Fibroblast of lung (primary cell): Measurements from ENCODE around the gene MYLK3. TPM values are rescaled to one million over a fixed set of nuclear protein-coding genes. Genes with fewer than 3 reads are reported as not detected.

Source experiments
- DNase-seq, 2 donors: peaks; one replicate each; pipeline versions ENCODE4 v3.0.0 to v3.0.0-alpha.2; 2010; ENCODE audit warnings: low read depth in 2 of 2
- H2AFZ ChIP-seq: 2 replicates; pipeline ENCODE4 v1.5.1; 2012; ENCODE audit warnings: low read length, control low read depth, inconsistent platforms
- H3K27ac ChIP-seq: 2 replicates; pipeline ENCODE4 v1.5.1; 2011; ENCODE audit warnings: low read length, control low read depth; ENCODE audit not compliant: insufficient read depth
- H3K27me3 ChIP-seq: 2 replicates; pipeline ENCODE4 v1.5.1; 2011; ENCODE audit warnings: mild to moderate bottlenecking, low read length; ENCODE audit not compliant: control insufficient read depth, insufficient read depth
- H3K36me3 ChIP-seq: 2 replicates; pipeline ENCODE4 v1.5.1; 2011; ENCODE audit warnings: low read length; ENCODE audit not compliant: control insufficient read depth, insufficient read depth
- H3K4me1 ChIP-seq: 2 replicates; pipeline ENCODE4 v1.5.1; 2011; ENCODE audit warnings: low read length; ENCODE audit not compliant: control insufficient read depth, insufficient read depth; ENCODE audit errors: extremely low read depth
- H3K4me2 ChIP-seq: 2 replicates; pipeline ENCODE4 v1.5.1; 2011; ENCODE audit warnings: low read length, control low read depth; ENCODE audit not compliant: insufficient read depth; ENCODE audit errors: extremely low read depth
- H3K4me3 ChIP-seq, 4 experiments: fragments of 200-600 bp in 1 of 4; sonication (generic) in 1 of 4; replicated peaks in 1 of 4; 2 replicates each; pipeline ENCODE4 v1.5.1; 2011 to 2016; ENCODE audit warnings: low read length in 4 of 4, low read depth in 3 of 4, mild to moderate bottlenecking in 3 of 4, control low read depth in 2 of 4, inconsistent platforms in 1 of 4, mixed read lengths in 1 of 4; ENCODE audit not compliant: insufficient read depth in 1 of 4; ENCODE audit errors: control extremely low read depth in 1 of 4
- H3K79me2 ChIP-seq: 2 replicates; pipeline ENCODE4 v1.5.1; 2012; ENCODE audit warnings: mild to moderate bottlenecking, low read length, inconsistent platforms; ENCODE audit not compliant: control insufficient read depth, insufficient read depth
- H3K9ac ChIP-seq: 2 replicates; pipeline ENCODE4 v1.5.1; 2011; ENCODE audit warnings: mild to moderate bottlenecking, low read length, control low read depth; ENCODE audit not compliant: insufficient read depth
- H3K9me3 ChIP-seq: 2 replicates; pipeline ENCODE4 v1.5.1; 2012; ENCODE audit warnings: low read depth, low read length; ENCODE audit not compliant: control insufficient read depth, insufficient read depth
- H4K20me1 ChIP-seq: 2 replicates; pipeline ENCODE4 v1.5.1; 2011; ENCODE audit warnings: low read length; ENCODE audit not compliant: control insufficient read depth, insufficient read depth; ENCODE audit errors: extremely low read depth
- CTCF ChIP-seq, 2 donors: IDR thresholded peaks in 1 of 2; conservative IDR thresholded peaks in 1 of 2; 1 replicate in 1 of 2; 2 replicates in 1 of 2; pipeline ENCODE4 v1.5.1; 2011 to 2012; ENCODE audit warnings: low read length in 2 of 2, control low read depth in 1 of 2, inconsistent platforms in 1 of 2, low read depth in 1 of 2, mild to moderate bottlenecking in 1 of 2
- EZH2 ChIP-seq: IDR thresholded peaks from 2 replicates; pipeline ENCODE4 v1.5.1; 2012; ENCODE audit warnings: low read length, control low read depth, mild to moderate bottlenecking; ENCODE audit errors: missing control alignments
- polyA plus RNA-seq, 2 donors: library from polyadenylated mRNA; depleted of rRNA in 1 of 2; stranded (reverse) in 1 of 2; unstranded in 1 of 2; fragments of >200 nt; gene quantifications; 2 replicates each; pipeline ENCODE4 v1.2.1, GENCODE V29; 2011 to 2012; ENCODE audit warnings: missing spikeins in 1 of 2
- total RNA-seq: library from RNA; depleted of rRNA; stranded (reverse); fragments of >200 nt; gene quantifications from 2 replicates; pipeline ENCODE4 v1.2.1, GENCODE V29; 2014

The MYLK3 gene
- total and polyA plus RNA-seq, 2 donors (not counting 1 experiment from before 2014, with no cell fraction given), result 0.07 to 0.17 TPM

- H3K27me3 ChIP-seq, result no peaks in the 10 kb centered on the region
- no peak for DNase-seq
- no peak overlapping the region for H3K9ac ChIP-seq
- no peaks in the 10 kb centered on the region for H3K36me3 ChIP-seq
- H3K9me3 ChIP-seq, result no peaks in the 10 kb centered on the region
- no peak for TF ChIP-seq CTCF (conservative IDR thresholded peaks at IDR 0.05 in 1 of 2, IDR thresholded peaks at IDR 0.05 in 1 of 2; ENCODE audit: low read depth in 1 of 2, low read length in 2 of 2)
- TF ChIP-seq EZH2, result no peak
- H3K79me2 ChIP-seq, result no peaks in the 10 kb centered on the region
- no peak overlapping the region for H2AFZ ChIP-seq
- H3K27ac ChIP-seq, result no peak overlapping the region
- H4K20me1 ChIP-seq, result no peaks in the 10 kb centered on the region
- no peak overlapping the region for H3K4me3 ChIP-seq
- no peak overlapping the region for H3K4me2 ChIP-seq
- H3K4me1 ChIP-seq, result no peaks in the 10 kb centered on the region
Observed at GRCh38 chr16:46729326-46729995, 18.7 kb downstream of the MYLK3 start.

- Histone ChIP-seq H2AFZ (no peak overlapping the region), H3K27ac (no peak overlapping the region), H3K9ac (no peak overlapping the region), H3K4me2 (no peak overlapping the region), H3K27me3 (no peaks in the 10 kb centered on the region), H4K20me1 (no peaks in the 10 kb centered on the region), H3K4me1 (no peaks in the 10 kb centered on the region), H3K9me3 (no peaks in the 10 kb centered on the region), H3K4me3 (no peak overlapping the region), H3K36me3 (no peaks in the 10 kb centered on the region), H3K79me2 (no peaks in the 10 kb centered on the region)
- no peak for TF ChIP-seq CTCF (conservative IDR thresholded peaks at IDR 0.05 in 1 of 2, IDR thresholded peaks at IDR 0.05 in 1 of 2; ENCODE audit: low read depth in 1 of 2, low read length in 2 of 2)
- no peak for TF ChIP-seq EZH2
- DNase-seq, result no peak
Observed at GRCh38 chr16:46728806-46729205, 19.3 kb downstream of the MYLK3 start.

DNA sequence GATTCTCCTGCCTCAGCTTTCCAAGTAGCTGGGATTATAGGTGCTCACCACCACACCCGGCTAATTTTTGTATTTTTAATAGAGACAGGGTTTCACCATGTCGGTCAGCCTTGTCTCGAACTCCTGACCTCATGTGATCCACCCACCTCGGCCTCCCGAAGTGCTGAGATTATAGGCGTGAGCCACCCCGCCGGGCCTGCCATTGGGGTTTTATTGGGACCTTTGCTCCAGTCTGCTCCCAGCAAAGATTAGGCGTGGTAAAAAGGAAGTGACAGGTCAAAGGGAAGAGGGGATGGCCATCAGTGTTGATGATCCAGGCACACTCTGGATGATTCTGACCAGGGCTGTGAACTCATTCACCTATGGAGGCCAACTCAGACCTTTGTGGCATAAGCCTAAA, 20.5 kb downstream of the MYLK3 start:
- Histone ChIP-seq H3K4me1 (no peaks in the 10 kb centered on the region), H3K4me3 (no peak overlapping the region), H3K27ac (no peak overlapping the region), H2AFZ (no peak overlapping the region), H3K27me3 (no peaks in the 10 kb centered on the region), H3K9ac (no peak overlapping the region), H3K36me3 (no peaks in the 10 kb centered on the region), H3K79me2 (no peaks in the 10 kb centered on the region), H3K4me2 (no peak overlapping the region), H3K9me3 (no peaks in the 10 kb centered on the region), H4K20me1 (no peaks in the 10 kb centered on the region)
- TF ChIP-seq EZH2 (no peak), CTCF (conservative IDR thresholded peaks at IDR 0.05 in 1 of 2, IDR thresholded peaks at IDR 0.05 in 1 of 2; ENCODE audit: low read depth in 1 of 2, low read length in 2 of 2) (no peak)
- no peak for DNase-seq
